Vagina (tissue), 2 donors: ENCODE results near the gene AKAP11.

Experiments used
- CTCF ChIP-seq, 3 experiments: fragments of 450-650 bp in 2 of 3; fragments of 200-600 bp in 1 of 3; sonication (generic) in 1 of 3; IDR thresholded peaks; one replicate each; pipeline ENCODE4 v1.5.1; 2017 to 2019; ENCODE audit warnings: antibody characterized with exemption in 3 of 3, mild to moderate bottlenecking in 2 of 3, moderate library complexity in 2 of 3
- POLR2A ChIP-seq, 2 donors: fragments of 450-650 bp; IDR thresholded peaks; one replicate each; pipeline ENCODE4 v1.6.1; 2017; ENCODE audit warnings: antibody characterized with exemption in 2 of 2, mild to moderate bottlenecking in 2 of 2, moderate library complexity in 2 of 2

DNA sequence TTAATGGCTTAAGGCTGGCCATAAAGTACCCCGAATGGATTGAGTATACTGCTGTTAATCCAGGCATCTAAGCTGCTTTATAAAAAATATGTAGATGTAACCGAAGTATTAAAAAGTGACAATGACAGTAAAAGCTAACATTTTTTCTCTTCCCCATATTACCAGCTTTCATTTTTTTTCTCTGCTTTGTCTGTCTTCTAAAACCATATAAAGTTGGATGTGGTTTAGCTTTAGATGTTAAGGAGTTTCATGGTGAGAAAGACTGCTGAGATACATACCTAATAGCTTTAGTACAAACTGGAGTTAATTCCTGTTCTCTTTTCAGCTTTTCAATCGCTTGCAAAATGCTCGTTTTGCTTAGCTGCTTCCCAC, 838 bp downstream of the AKAP11 start:
- no peak for TF ChIP-seq CTCF (IDR thresholded peaks at IDR 0.05)
- no peak for TF ChIP-seq POLR2A (IDR thresholded peaks at IDR 0.05)
